GM23338 (cell line): ENCODE data around the gene CAMTA1. TPM values are rescaled to one million over a fixed set of nuclear protein-coding genes. Genes with fewer than 3 reads are reported as not detected.

Experiments
- ATAC-seq: fragments of 200-7000 bp; cut with Tn5 transposase; 3 replicates; pipeline ENCODE4 v1.9.1; 2020
- DNase-seq: peaks from one replicate; pipeline ENCODE4 v3.0.0-alpha.2; 2015; ENCODE audit warnings: low spot score
- H2AFZ ChIP-seq: fragments of 200-600 bp; sonication (generic); 2 replicates; pipeline ENCODE4 v1.8.0; 2016; ENCODE audit warnings: antibody characterized with exemption, mild to moderate bottlenecking, moderate library complexity
- H3F3A ChIP-seq: fragments of 200-600 bp; sonication (generic); replicated peaks from 2 replicates; pipeline ENCODE4 v1.8.0; 2017; ENCODE audit warnings: antibody characterized with exemption, mixed run types, low read depth
- H3K27ac ChIP-seq: fragments of 200-600 bp; sonication (generic); 2 replicates; pipeline ENCODE4 v1.6.1; 2016; ENCODE audit warnings: low read depth
- H3K27me3 ChIP-seq: fragments of 200-600 bp; sonication (generic); 2 replicates; pipeline ENCODE4 v1.8.0; 2016; ENCODE audit warnings: mild to moderate bottlenecking, mixed run types, moderate library complexity; ENCODE audit not compliant: insufficient read depth
- H3K36me3 ChIP-seq: fragments of 200-600 bp; sonication (generic); 2 replicates; pipeline ENCODE4 v1.8.0; 2016; ENCODE audit warnings: mild to moderate bottlenecking; ENCODE audit not compliant: insufficient read depth
- H3K4me1 ChIP-seq: fragments of 200-600 bp; sonication (generic); 2 replicates; pipeline ENCODE4 v1.8.0; 2016; ENCODE audit warnings: mild to moderate bottlenecking, moderate library complexity; ENCODE audit not compliant: insufficient read depth
- H3K4me2 ChIP-seq: fragments of 200-600 bp; sonication (generic); 2 replicates; pipeline ENCODE4 v1.7.1; 2017; ENCODE audit warnings: mixed run types
- H3K4me3 ChIP-seq: fragments of 200-600 bp; sonication (generic); 2 replicates; pipeline ENCODE4 v1.6.1; 2016; ENCODE audit warnings: mixed run types
- H3K79me2 ChIP-seq: fragments of 200-600 bp; sonication (generic); replicated peaks from 2 replicates; pipeline ENCODE4 v1.8.0; 2017; ENCODE audit warnings: mild to moderate bottlenecking; ENCODE audit not compliant: insufficient read depth
- H3K9me2 ChIP-seq: fragments of 200-600 bp; sonication (generic); 2 replicates; pipeline ENCODE4 v1.8.0; 2017; ENCODE audit not compliant: insufficient read depth
- H4K20me1 ChIP-seq: fragments of 200-600 bp; sonication (generic); replicated peaks from 2 replicates; pipeline ENCODE4 v1.8.0; 2017; ENCODE audit warnings: mild to moderate bottlenecking; ENCODE audit not compliant: insufficient read depth
- H3K27ac Mint-ChIP-seq: 2 replicates; pipeline ENCODE4 v1.8.0; 2020; ENCODE audit warnings: inconsistent platforms, mild to moderate bottlenecking, moderate library complexity, mixed read lengths
- H3K27me3 Mint-ChIP-seq: 3 replicates; pipeline ENCODE4 v1.8.0; 2022; ENCODE audit warnings: low read depth, mild to moderate bottlenecking, moderate library complexity, mixed read lengths, inconsistent platforms; ENCODE audit not compliant: insufficient read depth, poor library complexity
- H3K36me3 Mint-ChIP-seq: 3 replicates; pipeline ENCODE4 v1.8.0; 2021; ENCODE audit warnings: low read depth, mild to moderate bottlenecking, inconsistent platforms, moderate library complexity, mixed read lengths
- H3K4me1 Mint-ChIP-seq: 3 replicates; pipeline ENCODE4 v1.8.0; 2020; ENCODE audit warnings: mild to moderate bottlenecking, inconsistent platforms, mixed read lengths
- H3K4me3 Mint-ChIP-seq: 3 replicates; pipeline ENCODE4 v1.8.0; 2021; ENCODE audit warnings: moderate library complexity, mild to moderate bottlenecking, inconsistent platforms, mixed read lengths
- H3K9me3 Mint-ChIP-seq: 3 replicates; pipeline ENCODE4 v1.8.0; 2020; ENCODE audit warnings: moderate library complexity, mild to moderate bottlenecking, inconsistent platforms, mixed read lengths
- CREB1 ChIP-seq: fragments of 250-450 bp; sonication (Bioruptor Pico); IDR thresholded peaks from 2 replicates; pipeline ENCODE4 v1.5.0; 2020; ENCODE audit warnings: low read depth, mild to moderate bottlenecking, moderate library complexity
- CTCF ChIP-seq, 2 experiments: fragments of 200-600 bp in 1 of 2; sonication (generic) in 1 of 2; conservative IDR thresholded peaks; 2 replicates each; pipeline versions ENCODE4 v1.5.1 to v1.6.1; 2016 to 2017; ENCODE audit warnings: antibody characterized with exemption in 2 of 2, low read depth in 2 of 2, mild to moderate bottlenecking in 2 of 2, moderate library complexity in 1 of 2
- EZH2 ChIP-seq: fragments of 200-600 bp; sonication (generic); IDR thresholded peaks from one replicate; pipeline ENCODE4 v1.8.0; 2017; ENCODE audit warnings: antibody characterized with exemption, mild to moderate bottlenecking, low read depth; ENCODE audit not compliant: unreplicated experiment
- EZH2phosphoT487 ChIP-seq: fragments of 200-600 bp; sonication (generic); IDR thresholded peaks from one replicate; pipeline ENCODE4 v1.8.1; 2018; ENCODE audit warnings: antibody characterized with exemption; ENCODE audit not compliant: unreplicated experiment
- JUNB ChIP-seq: IDR thresholded peaks from one replicate; pipeline ENCODE4 v1.6.1; 2016; ENCODE audit warnings: antibody characterized with exemption; ENCODE audit not compliant: unreplicated experiment
- NANOG ChIP-seq: IDR thresholded peaks from 2 replicates; pipeline ENCODE4 v1.6.1; 2016; ENCODE audit warnings: antibody characterized with exemption, borderline replicate concordance
- POLR2AphosphoS5 ChIP-seq: IDR thresholded peaks from 2 replicates; pipeline ENCODE4 v1.6.1; 2016; ENCODE audit warnings: antibody characterized with exemption, low read depth
- REST ChIP-seq: IDR thresholded peaks from one replicate; pipeline ENCODE4 v1.6.1; 2018; ENCODE audit warnings: antibody characterized with exemption; ENCODE audit not compliant: unreplicated experiment
- STAT1 ChIP-seq: IDR thresholded peaks from one replicate; pipeline ENCODE4 v1.6.1; 2016; ENCODE audit warnings: antibody characterized with exemption; ENCODE audit not compliant: unreplicated experiment
- ZNF114 ChIP-seq: fragments of 250-450 bp; sonication (Bioruptor Pico); IDR thresholded peaks from 2 replicates; pipeline ENCODE4 v1.5.0; 2020; ENCODE audit warnings: mild to moderate bottlenecking, moderate library complexity
- ZNF331 ChIP-seq: fragments of 250-450 bp; sonication (Bioruptor Pico); IDR thresholded peaks from 2 replicates; pipeline ENCODE4 v1.5.0; 2020; ENCODE audit warnings: low read depth, mild to moderate bottlenecking, moderate library complexity
- polyA plus RNA-seq: library from polyadenylated mRNA; unstranded; fragments of >200 nt; fragmentation: Nextera tagmentation; extraction: Ambion mirVana; gene quantifications from 2 replicates; pipeline ENCODE4 v1.2.1, GENCODE V29; 2016
- total RNA-seq: library from RNA; depleted of rRNA; stranded (reverse); fragments of >200 nt; shearing (Covaris generic); gene quantifications from 2 replicates; pipeline ENCODE4 v1.2.3, GENCODE V29; 2014
- TF ChIP-seq, protein P1 (sequence below): fragments of 250-450 bp; sonication (Bioruptor Pico); IDR thresholded peaks from 2 replicates; pipeline ENCODE4 v1.5.0; 2020; ENCODE audit warnings: mild to moderate bottlenecking, moderate library complexity
- TF ChIP-seq, protein P2 (sequence below): IDR thresholded peaks from 2 replicates; pipeline ENCODE4 v1.6.1; 2016; ENCODE audit warnings: antibody characterized with exemption

CAMTA1 gene
- total and polyA plus RNA-seq, 2 experiments from 2014 or later, result 115 to 519 TPM

GRCh38 chr1:6963912-6964307, 178.7 kb downstream of the CAMTA1 start:
- ATAC-seq (no peak), DNase-seq (no peak)
- Mint-ChIP-seq H3K36me3 (no peaks in the 10 kb centered on the region; the same call in 2 of the 3 replicates), H3K4me1 (peaks cover 35% of the 10 kb centered on the region), H3K4me3 (peak overlapping the region; percentile 78), H3K9me3 (no peaks in the 10 kb centered on the region; the same call in 2 of the 3 replicates), H3K27ac (peak overlapping the region; percentile 64), H3K27me3 (peaks cover 13% of the 10 kb centered on the region)
- Histone ChIP-seq H3K4me1 (peaks cover 7% of the 10 kb centered on the region; the same call in 1 of the 2 replicates), H3K79me2 (no peaks in the 10 kb centered on the region), H3K36me3 (no peaks in the 10 kb centered on the region), H3K9me2 (no peaks in the 10 kb centered on the region), H3F3A (no peaks in the 10 kb centered on the region), H3K27ac (no peak overlapping the region), H3K4me3 (peak overlapping the region; percentile 64), H2AFZ (peak overlapping the region; percentile 98), H4K20me1 (no peaks in the 10 kb centered on the region), H3K4me2 (peak overlapping the region; percentile 79), H3K27me3 (no peaks in the 10 kb centered on the region)
- TF ChIP-seq REST (no peak), JUNB (no peak), CTCF (conservative IDR thresholded peaks at IDR 0.05; ENCODE audit: low read depth in 2 of 2) (no peak), CREB1 (no peak), ZNF331 (CRISPR knock-in tag) (no peak), STAT1 (no peak), ZNF114 (CRISPR knock-in tag) (no peak), EZH2phosphoT487 (no peak), NANOG (no peak), EZH2 (no peak), POLR2AphosphoS5 (no peak)
- TF ChIP-seq, protein P1, sequence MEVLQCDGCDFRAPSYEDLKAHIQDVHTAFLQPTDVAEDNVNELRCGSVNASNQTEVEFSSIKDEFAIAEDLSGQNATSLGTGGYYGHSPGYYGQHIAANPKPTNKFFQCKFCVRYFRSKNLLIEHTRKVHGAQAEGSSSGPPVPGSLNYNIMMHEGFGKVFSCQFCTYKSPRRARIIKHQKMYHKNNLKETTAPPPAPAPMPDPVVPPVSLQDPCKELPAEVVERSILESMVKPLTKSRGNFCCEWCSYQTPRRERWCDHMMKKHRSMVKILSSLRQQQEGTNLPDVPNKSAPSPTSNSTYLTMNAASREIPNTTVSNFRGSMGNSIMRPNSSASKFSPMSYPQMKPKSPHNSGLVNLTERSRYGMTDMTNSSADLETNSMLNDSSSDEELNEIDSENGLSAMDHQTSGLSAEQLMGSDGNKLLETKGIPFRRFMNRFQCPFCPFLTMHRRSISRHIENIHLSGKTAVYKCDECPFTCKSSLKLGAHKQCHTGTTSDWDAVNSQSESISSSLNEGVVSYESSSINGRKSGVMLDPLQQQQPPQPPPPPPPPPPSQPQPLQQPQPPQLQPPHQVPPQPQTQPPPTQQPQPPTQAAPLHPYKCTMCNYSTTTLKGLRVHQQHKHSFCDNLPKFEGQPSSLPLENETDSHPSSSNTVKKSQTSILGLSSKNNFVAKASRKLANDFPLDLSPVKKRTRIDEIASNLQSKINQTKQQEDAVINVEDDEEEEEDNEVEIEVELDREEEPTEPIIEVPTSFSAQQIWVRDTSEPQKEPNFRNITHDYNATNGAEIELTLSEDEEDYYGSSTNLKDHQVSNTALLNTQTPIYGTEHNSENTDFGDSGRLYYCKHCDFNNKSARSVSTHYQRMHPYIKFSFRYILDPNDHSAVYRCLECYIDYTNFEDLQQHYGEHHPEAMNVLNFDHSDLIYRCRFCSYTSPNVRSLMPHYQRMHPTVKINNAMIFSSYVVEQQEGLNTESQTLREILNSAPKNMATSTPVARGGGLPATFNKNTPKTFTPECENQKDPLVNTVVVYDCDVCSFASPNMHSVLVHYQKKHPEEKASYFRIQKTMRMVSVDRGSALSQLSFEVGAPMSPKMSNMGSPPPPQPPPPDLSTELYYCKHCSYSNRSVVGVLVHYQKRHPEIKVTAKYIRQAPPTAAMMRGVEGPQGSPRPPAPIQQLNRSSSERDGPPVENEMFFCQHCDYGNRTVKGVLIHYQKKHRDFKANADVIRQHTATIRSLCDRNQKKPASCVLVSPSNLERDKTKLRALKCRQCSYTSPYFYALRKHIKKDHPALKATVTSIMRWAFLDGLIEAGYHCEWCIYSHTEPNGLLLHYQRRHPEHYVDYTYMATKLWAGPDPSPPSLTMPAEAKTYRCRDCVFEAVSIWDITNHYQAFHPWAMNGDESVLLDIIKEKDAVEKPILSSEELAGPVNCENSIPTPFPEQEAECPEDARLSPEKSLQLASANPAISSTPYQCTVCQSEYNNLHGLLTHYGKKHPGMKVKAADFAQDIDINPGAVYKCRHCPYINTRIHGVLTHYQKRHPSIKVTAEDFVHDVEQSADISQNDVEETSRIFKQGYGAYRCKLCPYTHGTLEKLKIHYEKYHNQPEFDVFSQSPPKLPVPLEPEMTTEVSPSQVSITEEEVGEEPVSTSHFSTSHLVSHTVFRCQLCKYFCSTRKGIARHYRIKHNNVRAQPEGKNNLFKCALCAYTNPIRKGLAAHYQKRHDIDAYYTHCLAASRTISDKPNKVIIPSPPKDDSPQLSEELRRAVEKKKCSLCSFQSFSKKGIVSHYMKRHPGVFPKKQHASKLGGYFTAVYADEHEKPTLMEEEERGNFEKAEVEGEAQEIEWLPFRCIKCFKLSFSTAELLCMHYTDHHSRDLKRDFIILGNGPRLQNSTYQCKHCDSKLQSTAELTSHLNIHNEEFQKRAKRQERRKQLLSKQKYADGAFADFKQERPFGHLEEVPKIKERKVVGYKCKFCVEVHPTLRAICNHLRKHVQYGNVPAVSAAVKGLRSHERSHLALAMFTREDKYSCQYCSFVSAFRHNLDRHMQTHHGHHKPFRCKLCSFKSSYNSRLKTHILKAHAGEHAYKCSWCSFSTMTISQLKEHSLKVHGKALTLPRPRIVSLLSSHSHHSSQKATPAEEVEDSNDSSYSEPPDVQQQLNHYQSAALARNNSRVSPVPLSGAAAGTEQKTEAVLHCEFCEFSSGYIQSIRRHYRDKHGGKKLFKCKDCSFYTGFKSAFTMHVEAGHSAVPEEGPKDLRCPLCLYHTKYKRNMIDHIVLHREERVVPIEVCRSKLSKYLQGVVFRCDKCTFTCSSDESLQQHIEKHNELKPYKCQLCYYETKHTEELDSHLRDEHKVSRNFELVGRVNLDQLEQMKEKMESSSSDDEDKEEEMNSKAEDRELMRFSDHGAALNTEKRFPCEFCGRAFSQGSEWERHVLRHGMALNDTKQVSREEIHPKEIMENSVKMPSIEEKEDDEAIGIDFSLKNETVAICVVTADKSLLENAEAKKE, result no peak
- TF ChIP-seq, protein P2, sequence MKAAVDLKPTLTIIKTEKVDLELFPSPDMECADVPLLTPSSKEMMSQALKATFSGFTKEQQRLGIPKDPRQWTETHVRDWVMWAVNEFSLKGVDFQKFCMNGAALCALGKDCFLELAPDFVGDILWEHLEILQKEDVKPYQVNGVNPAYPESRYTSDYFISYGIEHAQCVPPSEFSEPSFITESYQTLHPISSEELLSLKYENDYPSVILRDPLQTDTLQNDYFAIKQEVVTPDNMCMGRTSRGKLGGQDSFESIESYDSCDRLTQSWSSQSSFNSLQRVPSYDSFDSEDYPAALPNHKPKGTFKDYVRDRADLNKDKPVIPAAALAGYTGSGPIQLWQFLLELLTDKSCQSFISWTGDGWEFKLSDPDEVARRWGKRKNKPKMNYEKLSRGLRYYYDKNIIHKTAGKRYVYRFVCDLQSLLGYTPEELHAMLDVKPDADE, result no peak
